HG02840 (cell line): ENCODE results near the gene RNF135.

Experiments used
- ATAC-seq: cut with Tn5 transposase; IDR thresholded peaks from one replicate; pipeline ENCODE4 v1.9.1; 2021; ENCODE audit warnings: mild to moderate bottlenecking, moderate library complexity, moderate number of reproducible peaks; ENCODE audit not compliant: unreplicated experiment, low FRiP score

The RNF135 gene

DNA sequence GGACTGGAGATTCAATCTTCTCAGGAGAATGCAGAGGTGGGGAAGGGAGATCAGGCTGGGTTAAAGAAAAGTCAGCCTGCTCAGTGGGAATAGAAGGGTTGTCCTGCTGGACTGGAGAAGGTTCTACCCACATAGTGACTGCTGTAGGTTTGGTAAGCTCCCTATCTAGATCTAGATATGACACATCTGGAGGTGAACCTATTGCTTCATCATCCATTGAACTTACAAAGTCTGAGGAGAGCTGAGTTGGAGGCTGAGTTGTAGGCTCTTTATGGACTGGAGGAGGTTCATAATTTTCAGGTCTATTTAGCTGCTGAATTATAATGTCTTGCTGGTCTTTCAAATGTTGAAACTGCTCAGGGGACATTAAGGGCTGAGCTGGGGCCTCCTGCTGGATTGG lies 77.9 kb downstream of the RNF135 start:
- ATAC-seq, result no peak
